Islet of Langerhans (tissue), 1 donor: ENCODE measurements around the gene CEP112.

Experiments used
- FAIRE-seq: peaks from one replicate; lab custom pipeline; 2011; peaks lifted over from hg19 to GRCh38; lab: Jason Lieb, UNC

Gene CEP112

DNA sequence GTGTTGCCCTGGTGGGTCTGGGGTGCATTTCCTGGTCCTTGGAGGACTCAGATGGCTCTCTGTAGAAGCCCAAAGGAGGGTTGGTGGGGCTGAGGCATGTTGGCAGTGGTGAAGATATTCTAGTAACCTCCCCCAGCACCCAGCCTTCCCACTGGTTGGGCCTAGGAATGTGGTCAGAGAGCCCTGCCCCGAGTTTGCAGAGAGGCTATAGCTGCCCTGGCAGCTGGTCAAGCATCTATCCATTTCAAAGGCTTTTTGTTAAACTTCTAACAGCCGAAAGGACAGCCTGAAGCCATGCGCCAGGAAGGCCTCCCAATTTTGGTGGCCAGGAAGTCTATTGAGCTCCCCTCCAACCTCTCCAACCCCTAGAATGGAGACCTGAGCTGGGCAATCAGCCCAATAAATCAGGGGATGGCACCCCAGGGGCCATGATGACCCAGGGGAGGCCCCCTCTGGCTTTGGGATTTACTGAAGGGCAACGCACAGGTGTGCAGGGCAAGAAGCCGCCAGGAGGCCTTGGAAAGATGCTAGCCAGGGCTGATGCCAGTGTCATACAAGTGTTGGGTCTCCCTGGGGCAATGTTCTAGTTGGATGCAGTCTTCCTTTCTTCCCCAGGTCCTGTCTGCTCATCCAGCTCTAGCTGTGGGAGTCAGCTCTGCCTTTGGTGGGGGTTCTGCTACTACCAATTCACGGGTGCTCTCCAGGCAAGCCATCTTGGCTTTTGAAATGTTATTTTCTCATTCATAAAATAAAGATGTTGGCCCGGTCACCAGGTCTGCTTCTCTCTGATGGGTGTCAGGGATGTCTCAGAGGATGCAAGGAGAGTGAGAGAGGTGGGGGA lies 599.6 kb downstream of the CEP112 start:
- FAIRE-seq = no peak

- FAIRE-seq = no peak
Measured at GRCh38 chr17:65589321-65589720, 602.6 kb downstream of the CEP112 start.

GRCh38 chr17:65588181-65588808 lies 603.6 kb downstream of the CEP112 start:
- no peak for FAIRE-seq

GRCh38 chr17:65587534-65588180 lies 604.3 kb downstream of the CEP112 start:
- FAIRE-seq = no peak

GRCh38 chr17:65586899-65587298 lies 605.0 kb downstream of the CEP112 start:
- no peak for FAIRE-seq
